HepG2 (cell line): ENCODE results near the gene ZMPSTE24. TPM values are rescaled to one million over a fixed set of nuclear protein-coding genes. Genes with fewer than 3 reads are reported as not detected.
A peak's percentile ranks its signal among the peaks of the same experiment; 100 is the strongest.

ENCODE experiments used
- ADNP ChIP-seq: sonication (generic); formaldehyde crosslinking; IDR thresholded peaks from 2 replicates; pipeline ENCODE4 v1.4.0; 2020; ENCODE audit warnings: missing genetic modification reagents
- ARID2 ChIP-seq: sonication (generic); formaldehyde crosslinking; IDR thresholded peaks from 2 replicates; pipeline ENCODE4 v1.8.1; 2022; ENCODE audit warnings: mild to moderate bottlenecking, missing genetic modification reagents, borderline replicate concordance
- ARID3A ChIP-seq: IDR thresholded peaks from 2 replicates; pipeline ENCODE4 v1.6.1; 2012; ENCODE audit warnings: low read depth, low read length, improper control_type of control experiment
- CREM ChIP-seq, 2 experiments: sonication (generic) in 1 of 2; formaldehyde crosslinking in 1 of 2; IDR thresholded peaks; 2 replicates each; pipeline versions ENCODE4 v1.4.0 to v1.6.1; 2016 to 2020; ENCODE audit warnings: antibody characterized with exemption in 1 of 2, mild to moderate bottlenecking in 1 of 2, missing genetic modification reagents in 1 of 2
- CSRNP1 ChIP-seq: sonication (generic); formaldehyde crosslinking; IDR thresholded peaks from 2 replicates; pipeline ENCODE4 v1.8.1; 2023; ENCODE audit warnings: mild to moderate bottlenecking, missing genetic modification reagents
- HMG20B ChIP-seq: conservative IDR thresholded peaks from 2 replicates; pipeline ENCODE4 v1.6.1; 2016; ENCODE audit warnings: missing genetic modification reagents, missing compliant biosample characterization
- HOXA9 ChIP-seq: sonication (generic); formaldehyde crosslinking; IDR thresholded peaks from 2 replicates; pipeline ENCODE4 v1.8.1; 2022; ENCODE audit warnings: missing genetic modification reagents, mild to moderate bottlenecking, moderate library complexity, borderline replicate concordance
- KAT8 ChIP-seq: IDR thresholded peaks from 2 replicates; pipeline ENCODE4 v1.6.1; 2016; ENCODE audit warnings: missing genetic modification reagents, missing compliant biosample characterization
- MTA1 ChIP-seq: sonication (generic); formaldehyde crosslinking; IDR thresholded peaks from 2 replicates; pipeline ENCODE4 v1.4.0; 2020; ENCODE audit warnings: missing genetic modification reagents, mild to moderate bottlenecking, borderline replicate concordance
- NCOR1 ChIP-seq: fragments of 200-600 bp; sonication (generic); IDR thresholded peaks from 2 replicates; pipeline ENCODE4 v1.7.0; 2017; ENCODE audit warnings: antibody characterized with exemption, low read length, borderline replicate concordance
- NFE2L1 ChIP-seq: sonication (generic); formaldehyde crosslinking; IDR thresholded peaks from 2 replicates; pipeline ENCODE4 v1.4.0; 2020; ENCODE audit warnings: missing genetic modification reagents, mild to moderate bottlenecking, borderline replicate concordance
- NFKBIZ ChIP-seq: IDR thresholded peaks from 2 replicates; pipeline ENCODE4 v1.6.1; 2018; ENCODE audit warnings: missing genetic modification reagents, missing compliant biosample characterization
- NPAS2 ChIP-seq: sonication (generic); formaldehyde crosslinking; IDR thresholded peaks from 2 replicates; pipeline ENCODE4 v1.8.0; 2022; ENCODE audit warnings: mild to moderate bottlenecking, missing genetic modification reagents, borderline replicate concordance
- PAF1 ChIP-seq: IDR thresholded peaks from 2 replicates; pipeline ENCODE4 v1.6.1; 2016; ENCODE audit warnings: missing genetic modification reagents, missing compliant biosample characterization
- POGZ ChIP-seq: sonication (generic); formaldehyde crosslinking; IDR thresholded peaks from 2 replicates; pipeline ENCODE4 v1.4.0; 2020; ENCODE audit warnings: mild to moderate bottlenecking, missing genetic modification reagents
- RORA ChIP-seq: sonication (generic); formaldehyde crosslinking; IDR thresholded peaks from 2 replicates; pipeline ENCODE4 v1.5.0; 2020; ENCODE audit warnings: mild to moderate bottlenecking, missing genetic modification reagents, moderate library complexity
- SRSF1 ChIP-seq: fragments of 200-400 bp; formaldehyde crosslinking; optimal IDR thresholded peaks from 2 replicates; pipeline ENCODE3; 2017; ENCODE audit warnings: mild to moderate bottlenecking, low read depth, low read length, moderate library complexity
- TBX3 ChIP-seq: fragments of 450-650 bp; IDR thresholded peaks from 2 replicates; pipeline ENCODE4 v1.6.1; 2017; ENCODE audit warnings: antibody characterized with exemption, mild to moderate bottlenecking, inconsistent platforms, borderline replicate concordance
- YEATS4 ChIP-seq: sonication (generic); formaldehyde crosslinking; IDR thresholded peaks from 2 replicates; pipeline ENCODE4 v1.4.0; 2020; ENCODE audit warnings: missing genetic modification reagents, borderline replicate concordance
- ZNF12 ChIP-seq: sonication (generic); formaldehyde crosslinking; IDR thresholded peaks from 2 replicates; pipeline ENCODE4 v1.5.0; 2020; ENCODE audit warnings: missing genetic modification reagents
- ZNF33B ChIP-seq: sonication (generic); formaldehyde crosslinking; IDR thresholded peaks from 2 replicates; pipeline ENCODE4 v1.5.1; 2020; ENCODE audit warnings: mild to moderate bottlenecking, missing genetic modification reagents
- ZNF484 ChIP-seq: sonication (generic); formaldehyde crosslinking; IDR thresholded peaks from 2 replicates; pipeline ENCODE4 v1.5.1; 2020; ENCODE audit warnings: mild to moderate bottlenecking, low read depth, missing genetic modification reagents, borderline replicate concordance
- ZNF547 ChIP-seq: sonication (generic); formaldehyde crosslinking; IDR thresholded peaks from 2 replicates; pipeline ENCODE4 v1.5.1; 2020; ENCODE audit warnings: mild to moderate bottlenecking, missing genetic modification reagents
- ZNF619 ChIP-seq: sonication (generic); formaldehyde crosslinking; IDR thresholded peaks from 2 replicates; pipeline ENCODE4 v1.4.0; 2020; ENCODE audit warnings: mild to moderate bottlenecking, missing genetic modification reagents
- ZNF776 ChIP-seq: sonication (generic); formaldehyde crosslinking; IDR thresholded peaks from 2 replicates; pipeline ENCODE4 v1.4.0; 2020; ENCODE audit warnings: mild to moderate bottlenecking, missing genetic modification reagents
- polyA plus RNA-seq, 8 experiments: library from polyadenylated mRNA; depleted of rRNA in 3 of 8; stranded (reverse) in 7 of 8; unstranded in 1 of 8; fragments of >200 nt; fragmentation: Illumina TruSeq in 4 of 8; extraction: Trizol in 4 of 8; gene quantifications; 2 replicates each; pipeline versions ENCODE4 v1.2.1 to v1.2.3, GENCODE V29; 2011 to 2016; ENCODE audit warnings: low read depth in 4 of 8, missing spikeins in 1 of 8, mixed read lengths in 1 of 8; ENCODE audit not compliant: insufficient read depth in 1 of 8
- total RNA-seq, 5 experiments: library from RNA; depleted of rRNA; stranded (reverse); fragments of >200 nt; fragmentation: Illumina TruSeq; extraction: Trizol; gene quantifications; 2 replicates each; pipeline ENCODE4 v1.2.3, GENCODE V29; 2016; ENCODE audit warnings: low read depth in 1 of 5
- TF ChIP-seq, protein P1 (sequence below): sonication (generic); formaldehyde crosslinking; IDR thresholded peaks from 2 replicates; pipeline ENCODE4 v1.5.0; 2020; ENCODE audit warnings: mild to moderate bottlenecking, missing genetic modification reagents

Gene ZMPSTE24
- total and polyA plus RNA-seq, 2 of the 13 experiments (the other 11 are each of a cell fraction or from before 2014, with no cell fraction given) = 13.6 to 60.2 TPM

- no peak for TF ChIP-seq RORA
- TF ChIP-seq ZNF547 (CRISPR knock-in tag) = no peak
- peak; percentile 61 for TF ChIP-seq POGZ (CRISPR knock-in tag)
- TF ChIP-seq ZNF484 (CRISPR knock-in tag) = no peak
- TF ChIP-seq, protein P1, sequence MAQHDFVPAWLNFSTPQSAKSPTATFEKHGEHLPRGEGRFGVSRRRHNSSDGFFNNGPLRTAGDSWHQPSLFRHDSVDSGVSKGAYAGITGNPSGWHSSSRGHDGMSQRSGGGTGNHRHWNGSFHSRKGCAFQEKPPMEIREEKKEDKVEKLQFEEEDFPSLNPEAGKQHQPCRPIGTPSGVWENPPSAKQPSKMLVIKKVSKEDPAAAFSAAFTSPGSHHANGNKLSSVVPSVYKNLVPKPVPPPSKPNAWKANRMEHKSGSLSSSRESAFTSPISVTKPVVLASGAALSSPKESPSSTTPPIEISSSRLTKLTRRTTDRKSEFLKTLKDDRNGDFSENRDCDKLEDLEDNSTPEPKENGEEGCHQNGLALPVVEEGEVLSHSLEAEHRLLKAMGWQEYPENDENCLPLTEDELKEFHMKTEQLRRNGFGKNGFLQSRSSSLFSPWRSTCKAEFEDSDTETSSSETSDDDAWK (CRISPR knock-in tag) = no peak
- TF ChIP-seq CSRNP1 = no peak
- TF ChIP-seq PAF1 (CRISPR knock-in tag) = no peak
- no peak for TF ChIP-seq TBX3
- TF ChIP-seq HOXA9 (CRISPR knock-in tag) = no peak
- no peak for TF ChIP-seq NFE2L1 (CRISPR knock-in tag)
- no peak for TF ChIP-seq ARID3A
- TF ChIP-seq HMG20B = no peak
- no peak for TF ChIP-seq KAT8 (CRISPR knock-in tag)
- TF ChIP-seq NFKBIZ (CRISPR knock-in tag) = no peak
- TF ChIP-seq NCOR1 = no peak
- TF ChIP-seq ARID2 (CRISPR knock-in tag) = no peak
- TF ChIP-seq ZNF619 (CRISPR knock-in tag) = peak; percentile 85; the same call in 1 of the 2 replicates
- no peak for TF ChIP-seq ZNF33B (CRISPR knock-in tag)
- no peak for TF ChIP-seq ADNP (CRISPR knock-in tag)
- no peak for TF ChIP-seq MTA1
- TF ChIP-seq NPAS2 (CRISPR knock-in tag) = no peak
- no peak for TF ChIP-seq ZNF776 (CRISPR knock-in tag)
- no peak for TF ChIP-seq CREM (IDR thresholded peaks at IDR 0.05)
- TF ChIP-seq CREM (CRISPR knock-in tag; IDR thresholded peaks at IDR 0.05) = no peak
- peak; percentile 39; the same call in 1 of the 2 replicates for TF ChIP-seq YEATS4 (CRISPR knock-in tag)
- no peak for TF ChIP-seq SRSF1
- no peak for TF ChIP-seq ZNF12 (CRISPR knock-in tag)
Observed at GRCh38 chr1:40338745-40339419, 80.8 kb downstream of the ZMPSTE24 start (continued).
